Caco-2 (cell line): Measurements from ENCODE around the gene WSB2. TPM values are rescaled to one million over a fixed set of nuclear protein-coding genes. Genes with fewer than 3 reads are reported as not detected.

Experiments used
- BruUV-seq: library from RNA; stranded (reverse); fragments of 400-500 nt; replicated peaks from 2 replicates; lab custom pipeline; 2021; lab: Mats Ljungman, UMichigan
- CTCF ChIA-PET: fragments of 300-600 bp; sonication (Branson Sonifier 250); formaldehyde crosslinking; loops from one replicate; lab custom pipeline; 2022; ENCODE audit warnings: antibody characterized with exemption; lab: Charles Lee
- POLR2A ChIA-PET: fragments of 300-600 bp; sonication (Branson Sonifier 250); formaldehyde crosslinking; loops from one replicate; lab custom pipeline; 2022; ENCODE audit warnings: antibody characterized with exemption; lab: Charles Lee
- DNase-seq, 2 experiments: peaks; one replicate each; pipeline versions ENCODE4 v3.0.0 to v3.0.0-alpha.2; 2020 to 2022
- H3K27me3 ChIP-seq: replicated peaks from 2 replicates; pipeline ENCODE4 v1.6.0; 2011; ENCODE audit warnings: low read length; ENCODE audit not compliant: control insufficient read depth, insufficient read depth
- H3K36me3 ChIP-seq: 2 replicates; pipeline ENCODE4 v1.5.1; 2011; ENCODE audit warnings: low read length; ENCODE audit not compliant: control insufficient read depth, insufficient read depth
- H3K4me1 ChIP-seq: fragments of 250-450 bp; sonication (Bioruptor Pico); 2 replicates; pipeline ENCODE4 v1.5.1; 2020; ENCODE audit warnings: mild to moderate bottlenecking
- H3K4me3 ChIP-seq: 2 replicates; pipeline ENCODE4 v1.5.1; 2011; ENCODE audit warnings: low read depth, mild to moderate bottlenecking, control low read depth, low read length
- H3K9me3 ChIP-seq: fragments of 250-450 bp; sonication (Bioruptor Pico); 2 replicates; pipeline ENCODE4 v1.5.1; 2020; ENCODE audit warnings: mild to moderate bottlenecking, moderate library complexity
- H3K27ac Mint-ChIP-seq: one replicate; pipeline ENCODE4 v1.8.0; 2022; ENCODE audit warnings: mixed read lengths; ENCODE audit not compliant: unreplicated experiment
- H3K27me3 Mint-ChIP-seq: one replicate; pipeline ENCODE4 v1.8.0; 2022; ENCODE audit warnings: mixed read lengths; ENCODE audit not compliant: insufficient read depth, unreplicated experiment
- H3K36me3 Mint-ChIP-seq: one replicate; pipeline ENCODE4 v1.8.0; 2022; ENCODE audit warnings: mild to moderate bottlenecking, mixed read lengths; ENCODE audit not compliant: insufficient read depth, unreplicated experiment
- H3K4me1 Mint-ChIP-seq: one replicate; pipeline ENCODE4 v1.8.0; 2022; ENCODE audit warnings: low read depth, mixed read lengths; ENCODE audit not compliant: unreplicated experiment
- H3K4me3 Mint-ChIP-seq: one replicate; pipeline ENCODE4 v1.8.0; 2022; ENCODE audit warnings: mild to moderate bottlenecking, moderate library complexity, mixed read lengths; ENCODE audit not compliant: unreplicated experiment
- H3K9me3 Mint-ChIP-seq: one replicate; pipeline ENCODE4 v1.8.0; 2022; ENCODE audit warnings: mixed read lengths; ENCODE audit not compliant: unreplicated experiment
- CTCF ChIP-seq, 2 experiments: fragments of 200-600 bp in 1 of 2; IDR thresholded peaks; 1 replicate in 1 of 2; 2 replicates in 1 of 2; pipeline versions ENCODE4 v1.5.1 to v1.8.0; 2011 to 2022; ENCODE audit warnings: antibody characterized with exemption in 1 of 2, control low read depth in 1 of 2, inconsistent platforms in 1 of 2, low read depth in 1 of 2, low read length in 1 of 2, mild to moderate bottlenecking in 1 of 2, moderate library complexity in 1 of 2; ENCODE audit not compliant: insufficient read depth in 1 of 2, severe bottlenecking in 1 of 2, unreplicated experiment in 1 of 2
- intact Hi-C: fragments of 100-400 bp; cut with micrococcal nuclease; formaldehyde crosslinking; loops from one replicate; pipeline ENCODE4 v1.10.0; 2022; ENCODE audit not compliant: unreplicated experiment
- total RNA-seq: library from RNA; stranded (reverse); gene quantifications from 2 replicates; pipeline ENCODE4 v1.2.3, GENCODE V29; 2022

The WSB2 gene
- total RNA-seq, 1 experiment from 2014 or later, result 36.7 TPM

- H3K4me3 ChIP-seq, result no peak overlapping the region
- intact Hi-C loops, result no loop called here
- POLR2A ChIA-PET, result no interaction called here
- no peak overlapping the region for H3K4me3 Mint-ChIP-seq
- no TSS peak for BruUV-seq
- no peak for DNase-seq
- no peaks in the 10 kb centered on the region for H3K36me3 ChIP-seq
- no peaks in the 10 kb centered on the region for H3K27me3 ChIP-seq
- no peaks in the 10 kb centered on the region for H3K27me3 Mint-ChIP-seq
- peak overlapping the region; percentile 75 for H3K27ac Mint-ChIP-seq
- no peak for TF ChIP-seq CTCF (IDR thresholded peaks at IDR 0.05; ENCODE audit: insufficient read depth in 1 of 2, low read depth in 1 of 2, low read length in 1 of 2, severe bottlenecking in 1 of 2, unreplicated experiment in 1 of 2)
- H3K4me1 ChIP-seq, result peaks cover 28% of the 10 kb centered on the region
- no peaks in the 10 kb centered on the region for H3K9me3 Mint-ChIP-seq
- CTCF ChIA-PET, result no interaction called here
- H3K36me3 Mint-ChIP-seq, result peaks cover 48% of the 10 kb centered on the region
- H3K9me3 ChIP-seq, result no peaks in the 10 kb centered on the region
- peaks cover 18% of the 10 kb centered on the region for H3K4me1 Mint-ChIP-seq
Measured at GRCh38 chr12:118050972-118051910, 9.7 kb downstream of the WSB2 start.

GRCh38 chr12:118046430-118046829 is 14.5 kb downstream of the WSB2 start:
- peaks cover 74% of the 10 kb centered on the region for H3K36me3 Mint-ChIP-seq

GRCh38 chr12:118044577-118044976 is 16.4 kb downstream of the WSB2 start:
- no TSS peak for BruUV-seq
- ChIA-PET POLR2A (no interaction called here), CTCF (no interaction called here)
- no peaks in the 10 kb centered on the region for H3K4me1 ChIP-seq
- Mint-ChIP-seq H3K4me3 (no peak overlapping the region), H3K4me1 (no peaks in the 10 kb centered on the region), H3K27ac (no peak overlapping the region), H3K36me3 (peaks cover 67% of the 10 kb centered on the region), H3K9me3 (no peaks in the 10 kb centered on the region), H3K27me3 (no peaks in the 10 kb centered on the region)
- intact Hi-C loops, result no loop called here
- H3K27me3 ChIP-seq, result no peaks in the 10 kb centered on the region
- no peak for DNase-seq
- H3K4me3 ChIP-seq, result no peak overlapping the region
- no peaks in the 10 kb centered on the region for H3K36me3 ChIP-seq
- H3K9me3 ChIP-seq, result no peaks in the 10 kb centered on the region
- TF ChIP-seq CTCF (IDR thresholded peaks at IDR 0.05; ENCODE audit: insufficient read depth in 1 of 2, low read depth in 1 of 2, low read length in 1 of 2, severe bottlenecking in 1 of 2, unreplicated experiment in 1 of 2), result no peak

More at GRCh38 chr12:118046430-118046829, 14.5 kb downstream of the WSB2 start:
- Mint-ChIP-seq H3K9me3 (no peaks in the 10 kb centered on the region), H3K27me3 (no peaks in the 10 kb centered on the region), H3K4me3 (no peak overlapping the region), H3K27ac (no peak overlapping the region), H3K4me1 (no peaks in the 10 kb centered on the region)
- Histone ChIP-seq H3K27me3 (no peaks in the 10 kb centered on the region), H3K4me3 (no peak overlapping the region), H3K9me3 (no peaks in the 10 kb centered on the region), H3K4me1 (no peaks in the 10 kb centered on the region), H3K36me3 (no peaks in the 10 kb centered on the region)
- DNase-seq, result no peak
- intact Hi-C loops, result no loop called here
- no TSS peak for BruUV-seq
- ChIA-PET CTCF (no interaction called here), POLR2A (no interaction called here)
- no peak for TF ChIP-seq CTCF (IDR thresholded peaks at IDR 0.05; ENCODE audit: insufficient read depth in 1 of 2, low read depth in 1 of 2, low read length in 1 of 2, severe bottlenecking in 1 of 2, unreplicated experiment in 1 of 2)
